ENCODE measurements around the gene PSMA2. TPM values are rescaled to one million over a fixed set of nuclear protein-coding genes. Genes with fewer than 3 reads are reported as not detected.
"Not testable (repeated sequence)": the region's sequence is repeated elsewhere in the genome, so short reads cannot be mapped to it uniquely, and the experiment has no call there.

Gene PSMA2
- polyA plus RNA-seq, 3 donors: 248 to 284 (median 277) TPM

GRCh38 chr7:42911454-42912447 lies 20.2 kb downstream of the PSMA2 start, which contains the start of gene C7orf25:
Gene C7orf25 (minus strand): TSS chr7:42912070. CDS start chr7:42910900, 1,170 bp downstream.
- DNase-seq: peak; percentile 96

DNA sequence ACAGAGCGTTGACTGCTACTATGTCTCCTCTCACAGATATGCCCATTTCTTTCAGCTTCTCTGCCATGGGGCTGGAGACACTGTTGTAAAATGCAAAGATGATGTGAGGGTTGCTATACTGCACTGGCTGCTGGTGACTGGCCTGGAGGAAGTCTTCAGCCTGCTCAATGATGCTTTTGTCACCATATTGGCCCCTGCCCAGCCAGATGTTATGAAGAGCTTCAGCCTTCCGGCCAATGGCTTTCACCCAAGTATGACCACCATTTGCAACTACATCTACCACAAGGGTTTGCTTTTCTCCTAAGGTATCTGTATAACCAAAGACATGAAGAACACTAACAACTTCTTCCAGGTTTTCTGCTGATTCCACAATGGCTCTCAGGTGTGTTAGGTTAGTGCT lies 21.7 kb downstream of the PSMA2 start:
- no peak for DNase-seq

- no peak for DNase-seq
These were observed 24.7 kb downstream of the PSMA2 start for GRCh38 chr7:42907316-42907715.

DNA sequence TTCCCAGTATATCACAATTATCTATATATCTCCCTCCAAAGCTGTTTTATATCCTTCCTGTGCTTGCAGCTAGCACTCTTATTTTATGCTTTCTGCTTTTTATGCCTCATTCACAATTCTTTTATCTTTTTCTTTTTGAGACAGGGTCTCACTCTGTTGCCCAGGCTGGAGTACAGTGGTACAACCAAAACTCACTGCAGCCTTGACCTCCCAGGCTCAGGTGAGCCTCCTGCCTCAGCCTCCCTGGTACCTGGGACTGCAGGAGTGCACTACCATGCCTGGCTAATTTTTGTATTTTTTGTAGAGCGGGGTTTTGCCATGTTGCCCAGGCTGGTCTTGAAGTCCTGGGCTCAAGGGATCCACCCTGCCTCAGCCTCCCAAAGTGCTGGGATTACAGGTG lies 25.8 kb downstream of the PSMA2 start:
- DNase-seq: no peak

DNA sequence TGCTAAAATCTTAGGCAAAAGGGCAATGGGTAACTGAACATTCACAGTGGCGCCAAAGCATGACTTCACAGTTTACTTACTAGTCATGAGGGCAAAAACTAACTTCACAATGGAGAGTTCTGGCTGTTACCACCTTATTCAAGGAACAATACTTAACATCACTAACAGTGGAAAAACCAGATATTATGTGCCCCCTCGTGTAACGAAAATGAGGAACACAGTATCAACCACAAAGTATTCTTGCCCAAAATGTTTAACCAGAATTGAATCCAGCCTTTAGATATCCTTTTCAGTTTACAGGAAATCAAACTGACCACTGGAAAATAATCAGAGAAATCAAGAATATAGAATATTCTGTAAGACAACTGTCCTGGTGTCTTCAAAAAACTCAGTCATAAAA lies 29.6 kb downstream of the PSMA2 start:
- DNase-seq: no peak

- DNase-seq: no peak
These were observed 31.1 kb downstream of the PSMA2 start for GRCh38 chr7:42900842-42901241.

DNA sequence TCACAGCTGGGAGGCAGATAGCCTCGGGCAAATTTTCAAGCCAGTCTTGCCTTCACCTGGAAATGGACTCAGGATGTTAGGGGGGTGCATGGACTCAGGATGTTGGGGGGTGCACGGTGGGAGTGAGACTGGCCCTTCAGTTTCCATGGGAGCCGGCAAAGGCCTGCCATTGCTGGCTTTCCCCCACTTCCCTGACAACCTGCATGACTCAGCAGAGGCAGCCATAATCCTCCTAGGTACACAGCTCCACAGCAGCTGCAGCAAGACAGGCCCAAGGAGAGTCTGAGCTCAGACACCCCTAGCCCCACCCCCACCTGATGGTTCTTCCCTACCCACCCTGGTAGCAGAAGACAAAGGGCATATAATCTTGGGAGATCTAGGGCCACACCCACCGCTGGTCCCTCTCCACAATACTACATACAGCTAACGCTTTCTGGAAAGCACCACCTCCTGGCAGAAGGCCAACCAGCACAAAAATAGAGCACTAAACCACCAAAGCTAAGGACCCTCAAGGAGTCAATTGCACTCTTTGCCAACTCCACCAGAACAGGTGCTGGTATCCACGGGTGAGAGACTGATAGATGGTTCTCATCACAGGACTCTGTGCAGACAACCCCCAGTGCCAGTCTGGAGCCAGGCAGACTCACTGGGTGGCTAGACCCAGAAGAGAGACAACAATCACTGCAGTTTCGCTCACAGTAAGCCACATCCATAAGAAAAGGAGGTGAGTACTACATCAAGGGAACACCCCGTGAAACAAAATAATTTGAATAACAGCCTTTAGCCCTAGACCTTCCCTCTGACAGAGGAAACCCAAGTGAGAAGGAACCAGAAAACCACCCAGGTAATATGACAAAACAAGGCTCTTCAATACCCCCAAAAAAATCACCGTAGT lies 38.4 kb downstream of the PSMA2 start:
- no peak for DNase-seq

DNA sequence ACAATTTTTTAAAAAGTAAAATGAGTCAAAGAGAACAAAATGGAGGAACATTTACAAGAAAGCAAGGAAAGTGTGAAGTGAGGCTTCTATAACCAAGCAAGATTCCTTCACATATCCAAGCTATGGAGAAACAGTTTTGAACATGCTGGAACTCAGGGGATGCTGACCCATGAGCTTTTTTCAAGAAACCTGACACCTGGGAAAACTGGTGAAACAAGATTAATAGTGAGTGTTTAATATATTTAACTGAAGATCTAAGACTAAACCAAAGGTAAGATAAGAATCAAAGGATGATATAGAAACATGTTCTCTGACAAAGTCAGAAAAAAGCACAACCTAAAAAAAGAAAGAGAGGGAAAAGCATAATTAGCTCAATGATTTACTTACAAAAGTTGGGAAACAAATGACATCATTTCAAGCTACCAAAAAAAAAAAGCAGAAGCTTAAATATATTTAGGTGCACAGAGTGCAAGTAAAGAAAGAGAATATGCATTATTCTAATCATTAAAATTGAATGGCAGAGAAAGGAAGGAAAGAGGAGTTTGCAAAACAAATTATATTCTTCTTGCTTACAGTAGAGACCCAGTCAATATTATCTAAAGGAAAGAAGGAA lies 45.0 kb downstream of the PSMA2 start:
- DNase-seq: no peak

- no peak for DNase-seq
These were observed 45.8 kb downstream of the PSMA2 start for GRCh38 chr7:42886129-42886528.

DNA sequence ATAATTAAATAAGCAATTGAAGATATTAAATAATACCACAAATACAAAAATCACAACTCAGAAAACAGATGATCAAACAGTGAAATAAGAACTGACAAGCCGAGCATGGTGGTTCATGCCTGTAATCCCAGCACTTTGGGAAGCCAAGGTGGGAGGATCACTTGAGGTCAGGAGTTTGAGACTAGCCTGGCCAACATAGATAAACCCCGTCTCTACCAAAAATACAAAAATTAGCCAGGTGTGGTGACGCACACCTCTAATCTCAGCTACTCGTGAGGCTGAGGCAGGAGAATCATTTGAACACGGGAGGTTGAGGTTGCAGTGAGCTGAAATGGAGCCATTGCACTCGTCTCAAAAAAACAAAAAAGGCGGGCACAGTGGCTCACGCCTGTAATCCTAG lies 46.8 kb downstream of the PSMA2 start:
- DNase-seq: not testable (repeated sequence)

DNA sequence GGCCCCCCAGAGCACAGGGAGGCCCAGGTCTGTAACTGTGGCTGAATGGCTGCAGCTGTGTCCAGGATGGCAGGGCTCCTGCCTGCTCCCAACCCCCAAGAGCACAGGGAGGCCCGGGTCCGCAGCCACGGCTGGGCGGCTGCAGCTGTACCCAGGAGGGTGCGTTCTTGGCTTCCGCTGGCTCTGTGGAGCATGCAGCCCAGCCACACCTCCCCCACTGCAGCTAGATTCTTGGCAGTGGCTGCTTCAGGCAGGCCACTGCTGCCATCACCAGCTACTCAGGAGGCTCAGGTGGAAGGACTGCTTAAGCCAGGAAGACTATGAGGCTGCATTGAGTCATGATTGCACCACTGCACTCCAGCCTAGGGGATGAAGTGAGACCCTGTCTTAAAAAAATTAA lies 48.0 kb downstream of the PSMA2 start:
- DNase-seq: peak; percentile 73

- no peak for DNase-seq
These were observed 51.6 kb downstream of the PSMA2 start for GRCh38 chr7:42880392-42880791.

GRCh38 chr7:42878303-42878702 lies 53.7 kb downstream of the PSMA2 start:
- no peak for DNase-seq

GRCh38 chr7:42877862-42878261 lies 54.1 kb downstream of the PSMA2 start:
- DNase-seq: no peak

- DNase-seq: no peak
These were observed 55.5 kb downstream of the PSMA2 start for GRCh38 chr7:42876182-42877068.

DNA sequence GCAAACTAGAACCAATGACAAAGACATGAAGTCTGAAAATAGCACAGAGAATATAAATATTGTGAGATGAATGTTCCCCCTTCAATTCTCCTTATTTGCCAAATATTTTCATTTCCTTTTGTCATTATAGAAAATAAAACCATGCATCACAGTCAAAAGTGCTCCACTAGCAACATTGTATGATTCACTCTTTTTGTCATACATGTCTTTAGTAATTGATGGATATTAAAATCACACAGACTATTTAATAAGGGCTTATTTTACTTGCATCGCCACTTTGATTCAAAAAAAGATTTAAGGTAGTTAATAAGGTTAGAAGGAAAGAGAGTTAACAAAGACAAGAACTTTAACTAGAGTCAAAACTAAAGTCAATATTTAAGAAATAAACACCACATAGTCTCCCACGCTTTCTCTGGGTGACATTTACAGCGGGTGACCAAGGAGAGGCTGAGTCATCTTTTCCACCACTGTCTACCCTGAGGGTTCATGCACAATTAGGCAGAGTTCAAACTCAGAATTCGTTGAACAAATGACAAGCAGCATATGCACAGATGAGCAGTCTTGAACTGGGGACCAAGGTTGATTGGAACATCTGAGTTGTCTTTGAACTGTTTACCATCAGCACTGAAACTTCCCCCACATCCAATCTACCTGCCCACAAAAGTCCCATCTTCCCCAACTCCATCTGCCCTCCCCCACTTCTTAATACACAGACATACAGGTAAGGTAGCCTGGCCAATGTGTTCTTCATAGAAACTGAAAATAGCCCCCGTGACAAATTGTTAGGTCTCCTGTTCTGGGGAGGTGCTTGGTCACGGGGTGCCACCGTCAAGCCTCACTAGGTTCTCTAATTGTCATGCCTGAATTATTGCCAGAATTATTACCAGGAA lies 62.6 kb downstream of the PSMA2 start:
- DNase-seq: no peak

- DNase-seq: no peak
These were observed 63.5 kb downstream of the PSMA2 start for GRCh38 chr7:42868480-42868879.
